Coronary artery (tissue), 2 donors: ENCODE measurements around the gene NASP.

Experiments used
- DNase-seq: peaks from one replicate; pipeline ENCODE4 v3.0.0-alpha.2; 2017; ENCODE audit warnings: low spot score
- H3K27ac ChIP-seq, 2 donors: fragments of 200-600 bp; sonication (generic); one replicate each; pipeline ENCODE4 v1.5.1; 2016 to 2019
- H3K4me3 ChIP-seq: fragments of 200-600 bp; sonication (generic); 2 replicates; pipeline ENCODE4 v1.5.1; 2016; ENCODE audit warnings: mild to moderate bottlenecking, moderate library complexity
- CTCF ChIP-seq: fragments of 200-600 bp; sonication (generic); IDR thresholded peaks from one replicate; pipeline ENCODE4 v1.5.1; 2019; ENCODE audit warnings: antibody characterized with exemption

Gene NASP

GRCh38 chr1:45666836-45667235 lies 83.0 kb downstream of the NASP start:
- DNase-seq = no peak
- no peak for TF ChIP-seq CTCF
- H3K27ac ChIP-seq = no peak overlapping the region
- H3K4me3 ChIP-seq = no peak overlapping the region

- Histone ChIP-seq H3K4me3 (no peak overlapping the region), H3K27ac (no peak overlapping the region)
- no peak for DNase-seq
- no peak for TF ChIP-seq CTCF
Observed at GRCh38 chr1:45667321-45668111, 83.7 kb downstream of the NASP start.
